Epithelial cell of proximal tubule (primary cell): ENCODE measurements around the gene SLC5A1. TPM values are rescaled to one million over a fixed set of nuclear protein-coding genes. Genes with fewer than 3 reads are reported as not detected.

Source experiments
- DNase-seq: peaks from one replicate; pipeline ENCODE4 v3.0.0-alpha.2; 2011; ENCODE audit warnings: low read depth
- H3K4me3 ChIP-seq: 2 replicates; pipeline ENCODE4 v1.5.1; 2011; ENCODE audit warnings: low read depth, mild to moderate bottlenecking, low read length
- CTCF ChIP-seq: conservative IDR thresholded peaks from 2 replicates; pipeline ENCODE4 v1.5.1; 2012; ENCODE audit warnings: low read depth, mild to moderate bottlenecking, low read length
- total RNA-seq: library from RNA; depleted of rRNA; stranded (reverse); fragments of >200 nt; gene quantifications from 2 replicates; pipeline ENCODE4 v1.2.3, GENCODE V29; 2015

SLC5A1 gene
- total RNA-seq, 1 donor from 2014 or later = not detected

GRCh38 chr22:32031466-32031865 is 11.6 kb upstream of the SLC5A1 start:
- TF ChIP-seq CTCF = no peak
- no peak for DNase-seq
- H3K4me3 ChIP-seq = no peak overlapping the region

GRCh38 chr22:32034275-32034674 is 8.8 kb upstream of the SLC5A1 start:
- TF ChIP-seq CTCF = no peak
- no peak for DNase-seq
- H3K4me3 ChIP-seq = no peak overlapping the region

DNA sequence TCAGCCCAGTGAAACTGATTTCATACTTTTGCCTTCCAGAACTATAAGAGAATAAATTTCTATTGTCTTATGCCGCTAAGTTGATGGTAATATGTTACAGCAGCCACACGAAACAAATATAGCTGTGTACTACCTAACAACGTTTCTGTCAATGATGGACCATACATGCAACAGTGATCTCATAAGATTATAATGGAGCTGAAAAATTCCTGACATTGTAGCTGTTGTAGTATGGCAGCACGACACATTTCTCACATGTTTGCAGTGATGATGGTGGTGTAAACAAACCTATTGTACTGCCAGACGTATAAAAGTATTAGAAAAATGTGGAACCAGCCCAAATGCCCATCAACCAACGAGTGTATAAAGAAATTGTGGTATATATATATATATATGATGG is 5.8 kb upstream of the SLC5A1 start:
- no peak overlapping the region for H3K4me3 ChIP-seq
- DNase-seq = no peak
- TF ChIP-seq CTCF = no peak

- DNase-seq = no peak
- H3K4me3 ChIP-seq = no peak overlapping the region
- no peak for TF ChIP-seq CTCF
These were observed 2.6 kb upstream of the SLC5A1 start for GRCh38 chr22:32040324-32040904.

DNA sequence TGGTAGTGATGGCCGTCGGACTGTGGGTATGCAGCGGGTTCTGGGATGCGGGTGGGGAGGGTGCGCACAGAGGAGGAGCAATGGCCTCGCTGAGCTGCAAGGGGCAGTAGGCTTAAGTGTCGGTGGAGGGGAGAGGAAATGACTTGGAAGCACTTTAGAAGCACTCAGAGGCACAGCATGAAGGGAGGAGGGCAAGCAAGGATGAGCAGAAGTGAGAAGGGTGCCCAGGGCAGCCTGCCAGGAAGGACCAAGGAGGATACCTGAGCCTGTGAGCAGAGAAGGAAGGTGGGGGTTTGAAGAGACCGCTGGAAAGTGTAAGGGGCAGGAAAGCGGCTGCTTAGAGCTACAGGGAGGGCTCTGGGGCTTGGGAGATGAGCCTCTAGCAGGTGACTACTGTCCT is 330 bp downstream of the SLC5A1 start:
- no peak for DNase-seq
- no peak overlapping the region for H3K4me3 ChIP-seq
- TF ChIP-seq CTCF = no peak

DNA sequence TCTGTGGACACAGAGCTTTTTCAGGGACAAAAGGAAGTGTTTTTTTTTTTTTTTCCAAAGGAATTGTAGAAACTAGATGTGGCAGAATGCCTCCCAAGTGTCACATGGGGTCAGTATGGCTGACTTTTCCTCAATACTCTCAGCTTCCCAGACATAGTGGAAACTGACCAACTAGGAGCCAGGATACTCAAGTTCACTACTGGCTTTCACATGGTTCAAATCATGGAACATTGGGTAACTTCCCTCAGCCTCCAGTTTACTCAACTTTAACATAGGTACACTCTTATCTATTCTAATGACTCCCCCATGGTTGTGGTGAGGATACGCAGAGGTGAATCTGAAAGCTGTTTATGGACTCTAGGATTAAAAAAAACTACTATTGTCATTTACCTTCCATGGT is 1.4 kb downstream of the SLC5A1 start:
- H3K4me3 ChIP-seq = no peak overlapping the region
- no peak for TF ChIP-seq CTCF
- DNase-seq = no peak

DNA sequence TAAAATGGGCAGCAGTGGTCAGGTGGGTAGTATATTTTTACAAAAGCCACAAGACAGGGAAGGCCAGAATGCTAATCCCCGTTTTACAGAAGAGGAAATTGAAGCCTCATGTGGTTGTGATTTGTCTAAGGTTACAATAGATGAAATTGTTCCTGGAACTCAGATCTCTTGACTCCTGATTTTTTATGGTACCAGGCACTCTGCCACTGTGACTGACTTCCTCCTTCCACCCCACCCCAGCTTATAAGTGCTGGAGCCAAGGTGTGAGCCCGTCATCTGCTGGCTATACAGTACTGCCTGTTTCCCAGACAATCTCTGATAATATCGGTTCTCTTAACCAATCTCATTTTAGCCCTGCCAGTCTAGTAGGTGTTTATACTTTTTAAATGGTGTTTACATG is 1.9 kb downstream of the SLC5A1 start:
- DNase-seq = no peak
- TF ChIP-seq CTCF = no peak
- H3K4me3 ChIP-seq = no peak overlapping the region
